Skeletal muscle cell (primary cell): Measurements from ENCODE around the gene EXT2.

ENCODE experiments used
- DNase-seq: peaks from one replicate; pipeline ENCODE4 v3.0.0-alpha.2; 2010; ENCODE audit warnings: low read depth
- H3K4me3 ChIP-seq: 2 replicates; pipeline ENCODE4 v1.5.1; 2011; ENCODE audit warnings: low read depth, mild to moderate bottlenecking, control low read depth, low read length, moderate library complexity

EXT2 gene

DNA sequence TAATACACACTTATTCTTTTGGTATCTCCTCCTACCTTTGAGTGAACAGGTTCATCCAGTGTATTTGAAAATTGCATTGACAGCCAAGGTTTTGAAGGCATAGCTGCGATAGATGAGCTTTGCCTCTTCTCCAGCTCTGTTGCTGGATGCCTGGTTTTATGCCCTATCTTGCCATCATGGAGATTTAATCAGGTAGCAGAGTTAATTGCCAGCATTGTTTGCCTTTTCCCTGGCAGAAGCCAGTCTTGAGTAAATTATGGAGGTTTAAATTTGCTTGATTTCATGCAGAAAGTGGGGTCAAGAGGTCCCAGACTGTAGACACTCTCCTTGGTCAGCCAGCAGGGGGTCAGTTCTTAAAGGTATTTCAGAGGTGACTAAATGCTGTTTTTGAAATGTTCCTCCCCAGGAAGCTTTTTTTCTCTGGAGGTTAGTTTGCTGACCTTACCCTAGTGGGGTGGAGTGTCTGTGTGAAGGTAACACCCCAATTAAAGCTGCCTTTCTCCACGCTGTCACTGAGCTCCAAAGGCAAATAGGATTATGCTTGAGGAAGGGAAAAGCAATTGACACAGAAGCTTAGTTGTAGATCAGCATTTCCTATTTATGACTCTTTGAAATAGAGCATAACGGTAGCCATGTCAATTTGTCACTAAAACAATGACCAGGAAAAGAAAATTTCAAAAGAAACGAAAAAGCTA is 96.0 kb downstream of the EXT2 start:
- no peak overlapping the region for H3K4me3 ChIP-seq
- DNase-seq = no peak

DNA sequence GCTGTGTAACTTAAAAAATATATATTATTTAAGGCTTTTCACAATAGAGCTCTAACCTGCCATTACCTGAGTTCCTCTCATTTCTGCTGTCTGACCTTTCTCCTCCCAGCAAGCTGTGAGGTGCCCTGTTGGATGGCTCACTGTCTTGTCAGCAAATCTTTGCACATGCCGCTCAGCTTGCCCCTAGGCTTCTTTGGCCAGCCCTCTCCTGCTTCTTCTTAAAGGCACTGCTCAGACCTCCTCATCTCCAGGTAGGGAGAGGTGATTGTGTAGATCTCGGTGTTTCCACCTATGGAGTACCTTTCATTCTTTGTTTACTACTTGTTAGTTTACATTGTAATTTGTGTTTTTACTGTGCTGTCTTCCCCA is 96.5 kb downstream of the EXT2 start:
- no peak overlapping the region for H3K4me3 ChIP-seq
- no peak for DNase-seq

DNA sequence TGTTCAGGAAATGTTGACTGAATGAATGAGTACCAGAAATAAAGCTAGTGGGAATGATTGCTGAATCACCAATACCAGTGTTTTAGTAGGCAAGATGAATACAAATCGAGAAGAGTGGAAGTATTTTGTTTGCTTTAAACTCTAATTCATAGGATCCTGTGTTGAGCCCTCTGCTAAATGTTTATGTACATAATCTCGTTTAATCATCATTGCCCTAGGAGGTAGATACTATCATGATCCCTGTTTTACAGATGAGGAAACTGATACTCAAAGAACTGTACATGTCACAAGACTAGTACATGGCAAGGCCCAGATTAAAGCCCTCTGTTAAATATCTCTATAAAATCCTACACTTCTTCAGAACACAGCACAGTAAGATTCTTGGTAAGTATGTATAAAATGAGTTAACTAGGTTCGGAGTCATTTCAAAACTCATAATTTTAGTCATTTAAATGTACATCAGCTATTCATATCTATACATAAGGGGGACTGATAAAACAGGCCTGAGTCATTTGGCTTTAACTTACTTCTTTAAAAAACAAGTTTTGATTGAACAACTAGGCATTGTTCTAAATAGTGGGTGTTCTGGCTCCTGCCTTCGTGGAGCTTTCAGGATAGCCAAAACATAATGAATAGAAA is 97.1 kb downstream of the EXT2 start:
- H3K4me3 ChIP-seq = no peak overlapping the region
- DNase-seq = no peak

DNA sequence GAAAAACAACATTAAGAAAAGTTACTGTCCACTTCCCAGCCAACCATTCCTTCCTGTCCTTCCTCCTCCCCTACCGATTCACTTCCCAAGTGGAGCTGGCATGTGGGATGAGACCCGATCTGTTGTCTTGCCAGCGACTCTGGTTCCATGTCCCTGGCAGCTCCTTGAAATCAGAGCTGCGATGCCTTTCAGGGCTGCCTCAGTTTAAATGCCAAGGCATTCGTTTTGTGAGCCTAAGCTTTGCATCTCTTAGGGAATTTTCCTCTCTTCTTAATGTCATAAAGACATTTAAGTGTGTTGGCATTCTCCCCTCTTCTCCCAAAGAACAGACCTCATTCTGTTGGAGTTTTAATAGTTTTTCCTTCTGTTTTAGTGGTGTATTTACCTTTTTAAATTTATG is 98.4 kb downstream of the EXT2 start:
- DNase-seq = no peak
- H3K4me3 ChIP-seq = no peak overlapping the region

DNA sequence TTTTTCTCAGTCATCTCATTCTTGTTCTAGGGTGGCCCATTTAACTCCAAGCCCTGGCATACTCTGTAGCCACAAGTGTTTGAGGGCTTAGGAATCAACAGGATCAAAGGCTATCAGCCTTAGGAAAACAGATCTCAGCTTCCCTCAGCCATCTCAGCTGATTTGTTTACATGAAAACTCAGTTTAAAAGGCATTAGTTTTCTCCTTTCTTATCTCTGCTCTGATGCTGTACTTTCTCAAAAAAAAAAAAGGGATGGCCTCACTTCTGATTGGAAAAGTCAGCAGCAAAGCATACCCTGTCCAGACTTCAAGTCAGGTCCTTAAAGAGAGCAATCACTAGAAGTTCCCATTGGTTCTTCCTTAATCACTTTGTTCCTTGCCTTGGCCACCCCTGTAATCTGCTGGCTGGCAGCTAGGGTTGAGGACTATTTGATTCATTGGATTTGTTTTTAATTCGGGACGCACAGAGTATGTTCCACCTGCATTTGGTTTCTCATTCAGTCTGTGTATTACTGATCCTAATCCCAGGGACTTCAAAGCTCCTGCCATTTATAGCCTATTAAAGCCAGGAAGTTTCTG is 102.8 kb downstream of the EXT2 start:
- no peak overlapping the region for H3K4me3 ChIP-seq
- no peak for DNase-seq

DNA sequence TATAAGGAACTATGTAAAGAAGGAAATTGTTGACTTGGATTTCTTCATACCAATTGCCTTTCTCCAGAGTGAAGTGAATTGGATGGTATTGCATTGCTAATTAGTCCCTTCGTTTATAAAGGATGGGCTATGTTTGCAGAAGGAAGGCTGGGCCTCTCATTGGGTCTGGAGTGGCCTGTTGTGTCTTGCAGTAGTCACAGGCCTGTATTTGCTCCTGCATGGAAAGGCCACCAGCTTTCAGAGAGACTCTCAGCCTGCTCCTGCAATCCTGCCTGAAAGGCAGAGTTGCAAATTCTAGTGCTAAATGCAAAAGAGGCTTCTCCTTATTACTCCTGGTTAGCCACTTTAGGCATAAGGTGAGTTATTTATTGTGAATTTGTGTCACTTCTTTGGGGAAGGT is 103.8 kb downstream of the EXT2 start:
- H3K4me3 ChIP-seq = no peak overlapping the region
- no peak for DNase-seq

DNA sequence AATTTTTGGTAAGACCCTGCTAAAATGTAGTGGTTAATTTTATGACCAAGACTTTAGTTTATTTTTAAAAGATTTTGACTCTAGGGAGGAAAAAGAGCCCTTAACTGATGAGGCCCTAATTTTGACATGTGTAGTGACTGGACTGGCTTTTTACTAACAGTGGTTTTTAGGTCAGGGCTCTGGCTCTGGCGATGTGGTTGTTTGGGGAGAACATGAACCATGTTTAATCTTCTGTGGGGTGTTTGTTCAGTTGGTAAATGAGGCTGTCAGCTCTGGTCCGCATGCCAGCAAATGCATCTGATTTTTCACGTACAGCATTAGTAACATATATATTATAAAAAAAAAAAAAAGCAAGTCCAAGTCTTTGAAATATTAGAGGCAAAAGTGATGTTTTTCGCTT is 104.3 kb downstream of the EXT2 start:
- no peak for DNase-seq
- H3K4me3 ChIP-seq = no peak overlapping the region

DNA sequence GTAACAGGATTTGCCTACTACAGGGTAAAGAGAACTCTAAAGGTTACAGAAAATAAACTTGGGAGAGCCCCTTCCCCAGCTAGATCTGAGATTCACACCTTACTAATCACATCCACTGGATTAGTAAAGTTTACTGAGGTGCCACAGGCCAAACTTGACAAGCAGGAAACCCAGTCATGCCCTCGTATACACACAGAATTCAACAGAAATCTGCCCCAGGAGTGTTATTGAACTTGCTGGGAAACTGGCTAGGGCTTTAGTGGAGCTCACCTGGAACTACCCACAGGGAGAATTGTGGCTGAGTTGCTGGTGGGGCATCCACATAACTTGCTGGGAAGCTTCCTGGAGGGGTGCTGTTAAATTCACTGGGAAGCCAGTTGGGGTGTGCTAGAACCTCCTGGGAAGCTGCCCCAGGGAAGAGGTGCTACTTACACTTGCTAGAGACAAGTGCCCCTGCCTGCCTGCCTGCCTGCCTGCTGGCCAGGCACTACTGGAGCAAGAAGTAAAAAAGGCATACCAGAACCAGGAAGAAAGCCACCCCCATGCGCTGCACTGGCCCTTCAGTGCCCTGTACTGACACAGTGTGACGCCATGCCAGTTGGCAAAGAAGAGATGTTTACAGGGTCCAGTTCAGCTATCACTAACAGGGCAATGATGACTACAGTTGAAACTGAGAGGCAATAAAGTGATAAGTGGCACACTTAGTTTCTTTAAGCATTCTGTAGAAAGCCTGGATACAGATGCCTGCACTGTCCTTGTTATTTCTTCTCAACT is 108.0 kb downstream of the EXT2 start:
- H3K4me3 ChIP-seq = no peak overlapping the region
- no peak for DNase-seq

DNA sequence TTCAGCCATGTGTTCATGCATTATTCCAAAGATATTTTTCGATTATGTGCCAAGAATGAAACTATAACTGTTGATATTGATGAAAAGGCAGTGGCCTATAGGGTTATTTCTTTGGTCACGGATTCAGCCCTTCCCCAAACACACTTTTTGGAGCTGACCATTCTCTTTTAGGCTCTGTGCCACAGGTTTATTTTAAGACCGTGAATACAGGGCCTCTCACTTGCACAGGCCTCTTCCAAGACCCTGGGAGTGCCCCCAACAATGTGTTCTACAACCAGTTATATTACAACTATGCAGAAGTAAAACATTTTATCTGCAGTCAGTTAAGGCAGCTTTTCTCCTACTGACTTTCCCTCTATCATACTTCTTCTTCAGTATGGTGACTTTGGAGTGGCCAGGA is 109.9 kb downstream of the EXT2 start:
- no peak overlapping the region for H3K4me3 ChIP-seq
- no peak for DNase-seq

DNA sequence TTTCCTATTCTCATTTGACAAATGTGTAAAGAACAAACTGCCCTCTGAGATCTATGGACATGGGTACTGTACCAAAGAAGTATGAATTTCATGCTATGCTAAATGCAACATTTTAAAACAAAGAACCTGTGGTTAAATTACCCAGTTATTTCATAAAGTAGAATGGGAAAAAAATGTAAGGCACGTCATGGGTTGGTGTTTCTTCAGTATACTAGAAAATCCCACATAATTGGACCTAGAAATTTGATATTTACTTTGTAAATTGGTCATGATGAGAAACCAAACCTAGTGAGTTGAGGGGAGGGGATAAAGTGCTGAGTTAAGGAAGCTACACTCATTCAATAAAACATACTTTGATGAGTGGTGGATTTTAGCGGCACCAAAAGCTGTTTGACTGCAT is 110.4 kb downstream of the EXT2 start:
- no peak for DNase-seq
- H3K4me3 ChIP-seq = no peak overlapping the region

DNA sequence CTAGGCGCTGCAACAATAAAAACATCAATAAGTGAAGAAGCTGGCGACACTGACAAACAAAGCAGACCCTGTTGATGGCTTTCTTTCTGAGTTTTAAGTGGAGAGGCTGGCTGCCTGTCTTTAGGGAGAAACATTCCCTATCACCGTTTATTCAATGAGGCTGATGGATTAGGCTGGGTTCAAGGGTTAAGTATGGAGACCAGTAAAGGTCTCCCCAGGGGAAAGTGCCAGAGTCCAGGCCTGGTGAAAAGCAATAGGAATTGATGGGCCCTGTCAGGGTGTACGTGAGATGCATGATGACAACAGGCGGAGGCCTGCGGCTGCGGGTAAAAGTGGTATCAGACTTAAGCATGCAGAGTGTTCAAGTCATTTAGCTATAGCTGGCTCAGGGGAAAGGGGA is 111.8 kb downstream of the EXT2 start:
- no peak for DNase-seq
- no peak overlapping the region for H3K4me3 ChIP-seq

DNA sequence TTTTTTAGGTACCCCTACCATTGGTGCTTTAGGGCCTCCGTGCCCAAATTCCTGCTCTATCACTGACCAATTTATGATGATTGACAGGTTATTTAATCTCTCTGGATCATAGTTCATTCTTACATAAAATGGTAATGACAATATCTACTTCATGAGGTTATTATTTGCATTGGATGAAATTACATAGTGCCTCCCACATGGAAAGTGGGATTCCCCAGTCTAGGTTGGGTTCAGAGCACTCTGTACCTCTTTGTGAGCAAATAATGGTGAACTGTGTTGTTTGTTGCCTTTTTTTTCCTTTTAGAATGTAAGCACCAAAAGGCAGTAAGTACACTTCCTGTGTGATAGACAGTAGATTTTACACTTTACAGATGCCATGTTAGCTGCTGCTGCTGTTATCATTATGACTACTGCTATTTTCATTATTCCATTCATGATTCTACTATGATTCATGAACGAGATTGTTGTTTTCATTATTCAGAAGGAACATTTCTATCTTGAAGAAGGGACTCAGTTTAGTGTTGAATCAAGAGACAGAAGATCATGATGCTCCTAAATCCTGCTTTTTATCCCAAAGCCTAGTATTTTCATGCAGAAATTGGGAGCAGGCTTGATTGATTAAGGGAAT is 113.6 kb downstream of the EXT2 start:
- DNase-seq = no peak
- H3K4me3 ChIP-seq = no peak overlapping the region

DNA sequence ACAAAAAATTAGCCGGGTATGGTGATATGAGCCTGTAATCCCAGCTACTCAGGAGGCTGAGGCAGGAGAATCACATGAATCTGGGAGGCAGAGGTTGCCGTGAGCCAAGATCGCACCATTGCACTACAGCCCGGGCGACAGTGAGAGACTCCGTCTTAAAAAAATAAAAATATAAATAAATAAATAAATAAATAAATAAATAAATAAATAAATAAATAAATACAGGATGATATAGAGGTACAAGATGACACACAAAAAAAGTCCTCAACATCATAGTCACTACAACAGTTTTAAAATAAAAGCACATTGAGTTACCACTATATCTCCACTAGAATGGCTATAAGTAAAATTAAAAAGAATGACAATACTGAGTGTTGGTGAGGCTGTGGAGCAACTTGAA is 116.7 kb downstream of the EXT2 start:
- H3K4me3 ChIP-seq = no peak overlapping the region
- no peak for DNase-seq

DNA sequence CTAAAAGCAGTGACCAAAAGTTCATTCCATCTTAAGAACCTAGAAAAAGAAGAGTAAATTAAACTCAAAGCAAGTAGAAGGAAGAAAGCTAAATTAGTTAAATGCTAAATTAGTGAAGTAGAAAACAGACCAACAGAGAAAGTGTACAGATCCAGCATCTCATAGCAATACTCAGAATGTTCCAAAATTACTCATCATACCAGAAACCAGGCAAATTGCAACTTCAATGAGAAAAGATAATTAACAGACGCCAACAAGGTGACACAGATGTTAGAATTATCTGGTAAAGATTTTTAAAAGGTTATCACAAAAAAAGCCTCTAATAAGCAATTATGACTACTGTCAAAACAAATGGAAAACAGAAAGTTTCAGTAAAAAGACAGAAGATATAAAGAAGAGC is 117.7 kb downstream of the EXT2 start:
- no peak overlapping the region for H3K4me3 ChIP-seq
- no peak for DNase-seq

DNA sequence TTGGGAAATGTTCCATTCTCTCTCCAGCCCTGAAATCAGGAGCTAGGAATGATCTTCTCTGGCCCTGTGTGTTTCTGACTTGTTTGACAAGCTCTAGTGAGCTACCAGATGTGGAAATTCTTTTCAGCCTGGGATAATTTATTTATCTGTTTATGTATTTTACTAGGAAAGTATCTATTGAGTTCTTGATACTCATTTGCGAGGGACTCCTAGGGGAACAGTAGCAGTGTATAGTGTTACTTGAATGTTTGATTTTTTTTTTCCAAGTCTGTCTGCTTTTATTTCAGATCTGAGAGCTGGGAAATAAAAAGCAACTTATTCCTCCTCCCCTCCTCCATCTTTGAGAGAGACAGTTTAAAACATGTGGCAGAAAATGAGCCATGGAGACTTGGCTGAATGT is 122.0 kb downstream of the EXT2 start:
- H3K4me3 ChIP-seq = no peak overlapping the region
- DNase-seq = no peak

DNA sequence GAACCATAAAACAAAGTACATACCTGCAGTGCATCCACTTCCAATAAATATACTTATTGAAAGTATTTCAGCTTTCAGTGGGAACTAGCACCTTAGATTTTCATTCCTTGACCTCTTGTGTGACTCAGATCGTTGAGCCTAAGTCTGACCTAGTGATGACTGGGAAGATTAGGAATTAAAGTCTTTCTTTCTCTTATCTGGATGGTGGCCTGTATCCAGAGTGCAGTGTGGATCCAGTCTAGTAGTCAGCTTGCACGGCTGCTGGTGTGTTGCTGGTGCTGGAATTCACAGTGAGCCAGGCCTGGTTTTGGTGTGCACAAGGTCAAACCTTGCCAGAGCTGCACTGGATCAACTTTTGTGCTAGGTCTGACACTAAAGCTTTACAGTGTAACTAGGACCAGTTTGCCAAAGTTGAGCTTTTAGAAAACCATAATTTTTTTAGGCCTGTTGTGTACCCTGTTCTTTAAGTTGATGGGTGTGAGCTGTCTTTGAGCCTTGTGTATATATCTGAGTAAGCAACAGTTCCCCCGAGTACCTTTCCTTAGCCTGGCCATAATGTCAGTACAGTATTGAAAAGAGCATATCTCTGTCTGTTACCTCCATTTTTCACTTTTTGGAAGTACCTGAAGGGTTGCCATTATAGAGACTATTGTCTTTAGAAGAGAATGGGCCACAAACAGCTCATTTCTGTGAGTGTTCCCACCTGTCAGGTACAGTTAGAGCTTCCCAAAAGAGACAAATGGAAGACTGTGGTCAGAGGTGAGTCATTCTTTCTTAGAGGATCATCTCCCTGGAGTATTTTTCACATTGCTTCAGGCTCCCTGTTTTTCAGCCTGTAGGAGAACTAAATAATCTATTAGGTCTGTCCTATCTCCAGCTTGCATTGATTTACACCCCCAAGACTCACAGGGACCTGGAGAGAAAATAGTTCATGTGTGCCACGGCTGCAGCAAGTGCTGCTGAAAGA is 124.6 kb downstream of the EXT2 start:
- DNase-seq = no peak
- H3K4me3 ChIP-seq = no peak overlapping the region

DNA sequence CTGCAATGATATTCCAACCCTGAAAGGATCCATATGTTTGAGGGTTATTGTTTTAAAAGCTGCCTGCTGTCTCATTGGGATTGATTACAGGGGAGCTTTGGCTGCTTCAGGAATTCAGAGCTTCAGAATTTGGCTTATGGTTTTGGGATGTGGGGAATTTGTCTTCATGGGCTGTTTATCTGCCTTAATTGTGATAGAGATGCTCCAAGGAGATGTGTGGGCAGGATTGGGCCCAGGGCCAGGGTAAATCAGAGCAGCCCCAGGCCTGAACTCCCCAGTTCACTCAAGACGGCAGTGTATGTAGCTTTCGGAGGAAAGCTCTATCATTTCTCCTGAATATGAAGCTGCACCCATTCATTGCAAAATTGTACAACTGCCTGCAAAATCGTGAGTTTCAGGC is 126.0 kb downstream of the EXT2 start:
- DNase-seq = no peak

DNA sequence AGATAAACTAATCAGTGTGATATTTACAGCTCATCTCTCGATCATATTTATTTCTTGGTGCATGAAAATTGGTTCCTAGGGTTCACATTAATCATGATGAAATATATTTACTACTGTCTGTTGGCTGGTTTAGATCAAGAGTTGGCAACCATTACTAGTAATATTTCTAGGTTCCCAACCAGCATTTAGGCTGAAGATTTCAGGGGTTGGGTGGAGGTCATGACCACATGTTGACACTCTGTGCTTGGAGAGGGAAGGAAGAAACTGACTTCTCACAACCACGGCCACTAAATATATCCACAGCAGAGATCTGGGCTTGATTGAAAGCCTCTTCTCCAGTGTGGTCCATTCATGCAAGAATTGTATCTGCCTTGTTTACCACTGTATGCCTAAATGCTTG is 126.5 kb downstream of the EXT2 start:
- DNase-seq = no peak
- H3K4me3 ChIP-seq = no peak overlapping the region

More for the DNA sequence above, 126.0 kb downstream of the EXT2 start:
- no peak overlapping the region for H3K4me3 ChIP-seq

DNA sequence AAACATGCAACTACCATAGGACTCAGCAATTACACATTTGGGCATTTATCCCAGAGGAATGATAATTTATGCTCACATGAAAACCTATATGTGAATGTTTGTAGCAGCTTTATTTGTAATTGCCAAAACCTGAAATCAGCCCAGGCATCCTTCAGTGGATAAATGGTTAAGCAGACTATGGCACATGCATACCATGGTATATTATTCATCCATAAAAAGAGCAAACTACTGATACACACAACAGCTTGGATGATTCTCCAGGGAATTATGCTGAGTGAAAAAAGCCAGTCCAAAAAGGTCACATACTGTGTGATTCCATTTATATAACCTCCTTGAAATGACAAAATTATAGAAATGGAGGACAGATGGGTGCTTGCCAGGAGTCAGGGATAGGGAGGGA is 127.8 kb downstream of the EXT2 start:
- peak; percentile 36 for DNase-seq
- H3K4me3 ChIP-seq = no peak overlapping the region
